ENCODE data around the gene ZNF598. TPM values are rescaled to one million over a fixed set of nuclear protein-coding genes. Genes with fewer than 3 reads are reported as not detected.

Gene ZNF598
- total and polyA plus RNA-seq, 2 of the 13 experiments (the other 11 are each of a cell fraction or from before 2014, with no cell fraction given), result 13.5 to 14.2 TPM

DNA sequence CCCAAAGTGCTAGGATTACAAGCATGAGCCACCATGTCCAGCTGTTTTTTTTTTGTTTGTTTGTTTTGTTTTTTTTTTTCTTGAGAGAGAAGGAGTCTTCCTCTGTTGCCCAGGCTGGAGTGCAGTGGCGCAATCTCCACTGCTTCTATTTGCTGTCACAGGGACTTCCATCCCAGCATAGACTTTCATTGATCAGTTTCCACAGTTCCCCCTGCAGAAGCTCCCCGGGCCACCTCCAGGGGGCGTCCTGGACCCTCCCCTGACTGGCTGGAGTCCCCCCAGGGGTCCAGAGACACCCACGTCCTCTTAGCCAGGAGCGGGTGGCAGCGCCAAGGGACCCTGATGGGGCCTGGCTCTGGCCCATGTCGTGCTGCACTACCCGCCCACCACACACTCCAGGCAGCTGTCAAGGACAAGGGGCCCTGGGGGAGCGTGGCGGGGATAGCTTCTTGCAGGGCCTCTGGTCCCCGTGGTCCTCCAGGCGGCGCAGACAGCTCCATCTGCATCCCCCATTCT lies 6.8 kb upstream of the ZNF598 start (continued):
- TF ChIP-seq ZNF264 (CRISPR knock-in tag; IDR thresholded peaks at IDR 0.05) (no peak), SAP130 (CRISPR knock-in tag; IDR thresholded peaks at IDR 0.05; ENCODE audit: low read depth) (peak; percentile 40), NFKBIZ (CRISPR knock-in tag; IDR thresholded peaks at IDR 0.05) (no peak), ZBTB7A (CRISPR knock-in tag; IDR thresholded peaks at IDR 0.05) (no peak), NKX3-1 (CRISPR knock-in tag; IDR thresholded peaks at IDR 0.05) (no peak), CENPT (CRISPR knock-in tag; IDR thresholded peaks at IDR 0.05; ENCODE audit: low read depth) (no peak), MTA1 (CRISPR knock-in tag; IDR thresholded peaks at IDR 0.05; ENCODE audit: borderline replicate concordance) (peak; percentile 50; the same call in 1 of the 2 replicates), KAT8 (CRISPR knock-in tag; IDR thresholded peaks at IDR 0.05) (no peak), FOXO1 (CRISPR knock-in tag; IDR thresholded peaks at IDR 0.05) (no peak), HMG20A (CRISPR knock-in tag; IDR thresholded peaks at IDR 0.05; ENCODE audit: borderline replicate concordance) (no peak; the same call in 1 of the 2 replicates), RCOR2 (CRISPR knock-in tag; IDR thresholded peaks at IDR 0.05) (no peak), ZSCAN9 (CRISPR knock-in tag; IDR thresholded peaks at IDR 0.05; ENCODE audit: borderline replicate concordance) (no peak)
- TF ChIP-seq, protein P1, sequence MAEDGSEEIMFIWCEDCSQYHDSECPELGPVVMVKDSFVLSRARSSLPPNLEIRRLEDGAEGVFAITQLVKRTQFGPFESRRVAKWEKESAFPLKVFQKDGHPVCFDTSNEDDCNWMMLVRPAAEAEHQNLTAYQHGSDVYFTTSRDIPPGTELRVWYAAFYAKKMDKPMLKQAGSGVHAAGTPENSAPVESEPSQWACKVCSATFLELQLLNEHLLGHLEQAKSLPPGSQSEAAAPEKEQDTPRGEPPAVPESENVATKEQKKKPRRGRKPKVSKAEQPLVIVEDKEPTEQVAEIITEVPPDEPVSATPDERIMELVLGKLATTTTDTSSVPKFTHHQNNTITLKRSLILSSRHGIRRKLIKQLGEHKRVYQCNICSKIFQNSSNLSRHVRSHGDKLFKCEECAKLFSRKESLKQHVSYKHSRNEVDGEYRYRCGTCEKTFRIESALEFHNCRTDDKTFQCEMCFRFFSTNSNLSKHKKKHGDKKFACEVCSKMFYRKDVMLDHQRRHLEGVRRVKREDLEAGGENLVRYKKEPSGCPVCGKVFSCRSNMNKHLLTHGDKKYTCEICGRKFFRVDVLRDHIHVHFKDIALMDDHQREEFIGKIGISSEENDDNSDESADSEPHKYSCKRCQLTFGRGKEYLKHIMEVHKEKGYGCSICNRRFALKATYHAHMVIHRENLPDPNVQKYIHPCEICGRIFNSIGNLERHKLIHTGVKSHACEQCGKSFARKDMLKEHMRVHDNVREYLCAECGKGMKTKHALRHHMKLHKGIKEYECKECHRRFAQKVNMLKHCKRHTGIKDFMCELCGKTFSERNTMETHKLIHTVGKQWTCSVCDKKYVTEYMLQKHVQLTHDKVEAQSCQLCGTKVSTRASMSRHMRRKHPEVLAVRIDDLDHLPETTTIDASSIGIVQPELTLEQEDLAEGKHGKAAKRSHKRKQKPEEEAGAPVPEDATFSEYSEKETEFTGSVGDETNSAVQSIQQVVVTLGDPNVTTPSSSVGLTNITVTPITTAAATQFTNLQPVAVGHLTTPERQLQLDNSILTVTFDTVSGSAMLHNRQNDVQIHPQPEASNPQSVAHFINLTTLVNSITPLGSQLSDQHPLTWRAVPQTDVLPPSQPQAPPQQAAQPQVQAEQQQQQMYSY (CRISPR knock-in tag; IDR thresholded peaks at IDR 0.05), result no peak
- TF ChIP-seq, protein P2, sequence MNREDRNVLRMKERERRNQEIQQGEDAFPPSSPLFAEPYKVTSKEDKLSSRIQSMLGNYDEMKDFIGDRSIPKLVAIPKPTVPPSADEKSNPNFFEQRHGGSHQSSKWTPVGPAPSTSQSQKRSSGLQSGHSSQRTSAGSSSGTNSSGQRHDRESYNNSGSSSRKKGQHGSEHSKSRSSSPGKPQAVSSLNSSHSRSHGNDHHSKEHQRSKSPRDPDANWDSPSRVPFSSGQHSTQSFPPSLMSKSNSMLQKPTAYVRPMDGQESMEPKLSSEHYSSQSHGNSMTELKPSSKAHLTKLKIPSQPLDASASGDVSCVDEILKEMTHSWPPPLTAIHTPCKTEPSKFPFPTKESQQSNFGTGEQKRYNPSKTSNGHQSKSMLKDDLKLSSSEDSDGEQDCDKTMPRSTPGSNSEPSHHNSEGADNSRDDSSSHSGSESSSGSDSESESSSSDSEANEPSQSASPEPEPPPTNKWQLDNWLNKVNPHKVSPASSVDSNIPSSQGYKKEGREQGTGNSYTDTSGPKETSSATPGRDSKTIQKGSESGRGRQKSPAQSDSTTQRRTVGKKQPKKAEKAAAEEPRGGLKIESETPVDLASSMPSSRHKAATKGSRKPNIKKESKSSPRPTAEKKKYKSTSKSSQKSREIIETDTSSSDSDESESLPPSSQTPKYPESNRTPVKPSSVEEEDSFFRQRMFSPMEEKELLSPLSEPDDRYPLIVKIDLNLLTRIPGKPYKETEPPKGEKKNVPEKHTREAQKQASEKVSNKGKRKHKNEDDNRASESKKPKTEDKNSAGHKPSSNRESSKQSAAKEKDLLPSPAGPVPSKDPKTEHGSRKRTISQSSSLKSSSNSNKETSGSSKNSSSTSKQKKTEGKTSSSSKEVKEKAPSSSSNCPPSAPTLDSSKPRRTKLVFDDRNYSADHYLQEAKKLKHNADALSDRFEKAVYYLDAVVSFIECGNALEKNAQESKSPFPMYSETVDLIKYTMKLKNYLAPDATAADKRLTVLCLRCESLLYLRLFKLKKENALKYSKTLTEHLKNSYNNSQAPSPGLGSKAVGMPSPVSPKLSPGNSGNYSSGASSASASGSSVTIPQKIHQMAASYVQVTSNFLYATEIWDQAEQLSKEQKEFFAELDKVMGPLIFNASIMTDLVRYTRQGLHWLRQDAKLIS (CRISPR knock-in tag; IDR thresholded peaks at IDR 0.05), result no peak
- TF ChIP-seq, protein P3, sequence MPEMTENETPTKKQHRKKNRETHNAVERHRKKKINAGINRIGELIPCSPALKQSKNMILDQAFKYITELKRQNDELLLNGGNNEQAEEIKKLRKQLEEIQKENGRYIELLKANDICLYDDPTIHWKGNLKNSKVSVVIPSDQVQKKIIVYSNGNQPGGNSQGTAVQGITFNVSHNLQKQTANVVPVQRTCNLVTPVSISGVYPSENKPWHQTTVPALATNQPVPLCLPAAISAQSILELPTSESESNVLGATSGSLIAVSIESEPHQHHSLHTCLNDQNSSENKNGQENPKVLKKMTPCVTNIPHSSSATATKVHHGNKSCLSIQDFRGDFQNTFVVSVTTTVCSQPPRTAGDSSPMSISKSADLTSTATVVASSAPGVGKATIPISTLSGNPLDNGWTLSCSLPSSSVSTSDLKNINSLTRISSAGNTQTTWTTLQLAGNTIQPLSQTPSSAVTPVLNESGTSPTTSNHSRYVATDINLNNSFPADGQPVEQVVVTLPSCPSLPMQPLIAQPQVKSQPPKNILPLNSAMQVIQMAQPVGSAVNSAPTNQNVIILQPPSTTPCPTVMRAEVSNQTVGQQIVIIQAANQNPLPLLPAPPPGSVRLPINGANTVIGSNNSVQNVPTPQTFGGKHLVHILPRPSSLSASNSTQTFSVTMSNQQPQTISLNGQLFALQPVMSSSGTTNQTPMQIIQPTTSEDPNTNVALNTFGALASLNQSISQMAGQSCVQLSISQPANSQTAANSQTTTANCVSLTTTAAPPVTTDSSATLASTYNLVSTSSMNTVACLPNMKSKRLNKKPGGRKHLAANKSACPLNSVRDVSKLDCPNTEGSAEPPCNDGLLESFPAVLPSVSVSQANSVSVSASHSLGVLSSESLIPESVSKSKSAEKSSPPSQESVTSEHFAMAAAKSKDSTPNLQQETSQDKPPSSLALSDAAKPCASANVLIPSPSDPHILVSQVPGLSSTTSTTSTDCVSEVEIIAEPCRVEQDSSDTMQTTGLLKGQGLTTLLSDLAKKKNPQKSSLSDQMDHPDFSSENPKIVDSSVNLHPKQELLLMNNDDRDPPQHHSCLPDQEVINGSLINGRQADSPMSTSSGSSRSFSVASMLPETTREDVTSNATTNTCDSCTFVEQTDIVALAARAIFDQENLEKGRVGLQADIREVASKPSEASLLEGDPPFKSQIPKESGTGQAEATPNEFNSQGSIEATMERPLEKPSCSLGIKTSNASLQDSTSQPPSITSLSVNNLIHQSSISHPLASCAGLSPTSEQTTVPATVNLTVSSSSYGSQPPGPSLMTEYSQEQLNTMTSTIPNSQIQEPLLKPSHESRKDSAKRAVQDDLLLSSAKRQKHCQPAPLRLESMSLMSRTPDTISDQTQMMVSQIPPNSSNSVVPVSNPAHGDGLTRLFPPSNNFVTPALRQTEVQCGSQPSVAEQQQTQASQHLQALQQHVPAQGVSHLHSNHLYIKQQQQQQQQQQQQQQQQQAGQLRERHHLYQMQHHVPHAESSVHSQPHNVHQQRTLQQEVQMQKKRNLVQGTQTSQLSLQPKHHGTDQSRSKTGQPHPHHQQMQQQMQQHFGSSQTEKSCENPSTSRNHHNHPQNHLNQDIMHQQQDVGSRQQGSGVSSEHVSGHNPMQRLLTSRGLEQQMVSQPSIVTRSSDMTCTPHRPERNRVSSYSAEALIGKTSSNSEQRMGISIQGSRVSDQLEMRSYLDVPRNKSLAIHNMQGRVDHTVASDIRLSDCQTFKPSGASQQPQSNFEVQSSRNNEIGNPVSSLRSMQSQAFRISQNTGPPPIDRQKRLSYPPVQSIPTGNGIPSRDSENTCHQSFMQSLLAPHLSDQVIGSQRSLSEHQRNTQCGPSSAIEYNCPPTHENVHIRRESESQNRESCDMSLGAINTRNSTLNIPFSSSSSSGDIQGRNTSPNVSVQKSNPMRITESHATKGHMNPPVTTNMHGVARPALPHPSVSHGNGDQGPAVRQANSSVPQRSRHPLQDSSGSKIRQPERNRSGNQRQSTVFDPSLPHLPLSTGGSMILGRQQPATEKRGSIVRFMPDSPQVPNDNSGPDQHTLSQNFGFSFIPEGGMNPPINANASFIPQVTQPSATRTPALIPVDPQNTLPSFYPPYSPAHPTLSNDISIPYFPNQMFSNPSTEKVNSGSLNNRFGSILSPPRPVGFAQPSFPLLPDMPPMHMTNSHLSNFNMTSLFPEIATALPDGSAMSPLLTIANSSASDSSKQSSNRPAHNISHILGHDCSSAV (CRISPR knock-in tag; IDR thresholded peaks at IDR 0.05; ENCODE audit: borderline replicate concordance), result no peak

Measured in HepG2 (cell line).